ENCODE data around the gene ZNF709.
"Not testable (repeated sequence)": the region's sequence is repeated elsewhere in the genome, so short reads cannot be mapped to it uniquely, and the experiment has no call there.

DNA sequence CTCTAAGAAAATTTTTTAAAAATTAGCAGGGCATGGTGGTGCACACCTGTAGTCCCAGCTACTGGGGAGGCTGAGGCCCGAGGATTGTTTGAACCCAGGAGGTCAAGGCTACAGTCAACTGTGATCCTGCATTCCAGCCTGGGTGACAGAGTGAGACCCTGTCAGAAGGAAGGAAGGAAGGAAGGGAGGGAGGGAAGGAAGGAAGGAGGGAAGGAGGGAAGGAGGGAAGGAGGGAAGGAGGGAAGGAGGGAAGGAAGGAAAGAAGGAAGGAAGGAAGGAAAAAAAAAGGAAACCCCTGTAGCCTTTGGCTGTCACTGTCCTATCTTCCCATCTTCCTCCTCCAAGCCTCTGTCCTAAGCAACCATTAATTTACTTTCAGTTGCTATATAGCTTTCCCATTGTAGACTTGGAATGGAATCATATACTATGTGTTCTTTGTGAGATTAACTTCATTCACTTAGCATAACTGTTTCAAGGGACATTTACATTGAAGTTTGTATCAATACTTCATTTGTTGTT lies 1.7 kb upstream of the ZNF709 start:
- TF ChIP-seq, protein P1, sequence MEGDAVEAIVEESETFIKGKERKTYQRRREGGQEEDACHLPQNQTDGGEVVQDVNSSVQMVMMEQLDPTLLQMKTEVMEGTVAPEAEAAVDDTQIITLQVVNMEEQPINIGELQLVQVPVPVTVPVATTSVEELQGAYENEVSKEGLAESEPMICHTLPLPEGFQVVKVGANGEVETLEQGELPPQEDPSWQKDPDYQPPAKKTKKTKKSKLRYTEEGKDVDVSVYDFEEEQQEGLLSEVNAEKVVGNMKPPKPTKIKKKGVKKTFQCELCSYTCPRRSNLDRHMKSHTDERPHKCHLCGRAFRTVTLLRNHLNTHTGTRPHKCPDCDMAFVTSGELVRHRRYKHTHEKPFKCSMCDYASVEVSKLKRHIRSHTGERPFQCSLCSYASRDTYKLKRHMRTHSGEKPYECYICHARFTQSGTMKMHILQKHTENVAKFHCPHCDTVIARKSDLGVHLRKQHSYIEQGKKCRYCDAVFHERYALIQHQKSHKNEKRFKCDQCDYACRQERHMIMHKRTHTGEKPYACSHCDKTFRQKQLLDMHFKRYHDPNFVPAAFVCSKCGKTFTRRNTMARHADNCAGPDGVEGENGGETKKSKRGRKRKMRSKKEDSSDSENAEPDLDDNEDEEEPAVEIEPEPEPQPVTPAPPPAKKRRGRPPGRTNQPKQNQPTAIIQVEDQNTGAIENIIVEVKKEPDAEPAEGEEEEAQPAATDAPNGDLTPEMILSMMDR (IDR thresholded peaks at IDR 0.05): not testable (repeated sequence)
- not testable (repeated sequence) for TF ChIP-seq POLR2A (IDR thresholded peaks at IDR 0.05)

Data from testis (tissue), 2 donors.